ENCODE data around the gene XXYLT1. TPM values are rescaled to one million over a fixed set of nuclear protein-coding genes. Genes with fewer than 3 reads are reported as not detected.

Gene XXYLT1
- total RNA-seq, 1 donor from 2014 or later, result 16.4 TPM

DNA sequence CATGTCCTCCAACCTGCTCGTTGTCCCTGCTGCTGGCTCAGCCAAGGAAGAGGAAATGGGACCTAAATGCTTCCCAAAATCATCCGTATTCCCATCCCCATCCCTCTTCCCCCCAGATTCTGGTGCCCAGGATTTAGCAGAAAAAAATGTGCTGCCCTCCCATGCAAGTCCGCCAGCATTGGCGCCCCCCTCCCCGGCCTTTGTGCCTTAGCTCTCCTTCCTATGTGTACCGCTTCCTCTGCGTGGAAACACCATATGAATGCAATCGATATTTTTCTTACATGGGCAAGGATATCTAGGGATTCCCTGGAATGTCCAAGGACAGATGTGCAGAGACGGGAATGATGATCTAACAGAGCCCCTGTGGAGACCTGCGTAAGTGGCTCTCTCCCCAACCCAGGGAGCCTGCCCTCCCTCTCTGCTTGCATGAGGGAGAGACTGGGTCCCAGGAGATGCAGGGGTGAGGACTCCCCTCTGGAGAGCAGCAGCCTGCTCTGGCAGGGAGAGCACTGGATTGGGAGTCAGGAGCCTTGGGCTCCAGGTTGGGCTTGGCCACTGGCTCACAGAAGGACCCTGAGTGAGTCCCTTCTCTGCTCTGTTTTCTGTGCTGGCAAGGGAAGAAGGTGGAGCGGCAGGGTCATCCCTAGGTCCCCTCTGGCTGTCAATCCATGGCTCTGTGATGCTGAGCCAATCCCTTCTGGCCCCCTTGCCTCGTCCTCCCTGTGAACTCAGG, 227.2 kb downstream of the XXYLT1 start:
- Histone ChIP-seq H3K4me1 (peaks cover 16% of the 10 kb centered on the region), H3K27ac (no peak overlapping the region), H2AFZ (replicated peaks) (no peak overlapping the region), H3K9ac (no peak overlapping the region), H3K27me3 (no peaks in the 10 kb centered on the region), H3K4me2 (no peak overlapping the region), H3K79me2 (ENCODE audit: low read depth) (no peaks in the 10 kb centered on the region), H4K20me1 (ENCODE audit: low read depth) (no peaks in the 10 kb centered on the region), H3F3A (ENCODE audit: low read depth) (no peaks in the 10 kb centered on the region), H3K4me3 (no peak overlapping the region), H3K36me3 (no peaks in the 10 kb centered on the region), H3K9me3 (ENCODE audit: low read depth) (no peaks in the 10 kb centered on the region)
- no peak for DNase-seq (ENCODE audit: low spot score)
- Mint-ChIP-seq H3K9me3 (no peaks in the 10 kb centered on the region), H3K4me1 (peaks cover 25% of the 10 kb centered on the region), H3K27me3 (ENCODE audit: insufficient read depth, low read depth) (peaks cover 6% of the 10 kb centered on the region), H3K36me3 (no peaks in the 10 kb centered on the region), H3K4me3 (no peak overlapping the region), H3K27ac (no peak overlapping the region)
- TF ChIP-seq EZH2phosphoT487 (IDR thresholded peaks at IDR 0.05), result no peak
- TF ChIP-seq, protein P1, sequence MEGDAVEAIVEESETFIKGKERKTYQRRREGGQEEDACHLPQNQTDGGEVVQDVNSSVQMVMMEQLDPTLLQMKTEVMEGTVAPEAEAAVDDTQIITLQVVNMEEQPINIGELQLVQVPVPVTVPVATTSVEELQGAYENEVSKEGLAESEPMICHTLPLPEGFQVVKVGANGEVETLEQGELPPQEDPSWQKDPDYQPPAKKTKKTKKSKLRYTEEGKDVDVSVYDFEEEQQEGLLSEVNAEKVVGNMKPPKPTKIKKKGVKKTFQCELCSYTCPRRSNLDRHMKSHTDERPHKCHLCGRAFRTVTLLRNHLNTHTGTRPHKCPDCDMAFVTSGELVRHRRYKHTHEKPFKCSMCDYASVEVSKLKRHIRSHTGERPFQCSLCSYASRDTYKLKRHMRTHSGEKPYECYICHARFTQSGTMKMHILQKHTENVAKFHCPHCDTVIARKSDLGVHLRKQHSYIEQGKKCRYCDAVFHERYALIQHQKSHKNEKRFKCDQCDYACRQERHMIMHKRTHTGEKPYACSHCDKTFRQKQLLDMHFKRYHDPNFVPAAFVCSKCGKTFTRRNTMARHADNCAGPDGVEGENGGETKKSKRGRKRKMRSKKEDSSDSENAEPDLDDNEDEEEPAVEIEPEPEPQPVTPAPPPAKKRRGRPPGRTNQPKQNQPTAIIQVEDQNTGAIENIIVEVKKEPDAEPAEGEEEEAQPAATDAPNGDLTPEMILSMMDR (IDR thresholded peaks at IDR 0.05), result no peak
- no peak for TF ChIP-seq EZH2 (IDR thresholded peaks at IDR 0.05)

DNA sequence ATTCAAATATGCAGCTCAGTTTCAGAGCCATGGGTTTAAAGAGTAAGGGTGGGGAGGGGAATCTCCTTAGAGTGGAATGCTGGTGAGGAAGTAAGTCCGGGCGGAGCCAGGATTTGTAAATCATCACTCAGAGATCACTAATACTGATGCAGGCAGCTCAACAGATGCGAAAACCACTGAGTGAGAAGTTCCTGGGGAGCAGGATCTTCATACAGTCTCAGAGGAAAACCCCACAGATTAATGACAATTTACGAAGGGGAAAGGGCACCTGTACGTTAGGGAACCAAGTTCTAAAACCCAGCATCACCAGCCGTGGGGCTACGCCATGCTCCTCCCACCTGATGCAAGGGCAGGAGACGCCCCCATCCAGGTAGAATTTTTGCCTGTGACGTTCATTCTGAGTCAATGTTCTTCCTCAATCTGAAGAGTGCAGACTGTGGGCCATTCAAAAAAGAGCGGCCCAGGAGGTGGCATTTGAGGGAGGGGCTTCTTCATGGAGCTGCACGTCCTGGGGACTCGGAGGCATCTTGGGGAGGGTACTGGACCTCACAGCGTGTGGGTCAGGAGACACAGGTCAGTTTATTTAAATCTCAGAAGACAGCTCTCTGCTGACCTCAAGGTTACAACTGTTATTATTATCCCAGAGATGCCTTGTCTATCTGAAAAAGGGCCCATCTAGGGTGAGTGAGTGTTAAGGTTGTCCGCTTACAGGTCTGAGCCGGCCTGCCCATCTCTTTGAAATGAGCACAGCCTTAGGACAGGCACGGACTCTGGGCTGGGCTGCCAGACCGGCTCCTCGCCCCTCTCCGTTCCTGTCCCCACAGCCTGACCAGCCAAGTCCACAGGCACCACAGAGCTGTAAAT, 228.0 kb downstream of the XXYLT1 start:
- H3K4me3 ChIP-seq, result no peak overlapping the region
- H3K79me2 ChIP-seq (ENCODE audit: low read depth), result no peaks in the 10 kb centered on the region
- peaks cover 16% of the 10 kb centered on the region for H3K4me1 ChIP-seq
- no peak overlapping the region for H3K27ac ChIP-seq
- Mint-ChIP-seq H3K27me3 (ENCODE audit: insufficient read depth, low read depth) (peaks cover 6% of the 10 kb centered on the region), H3K4me1 (peaks cover 29% of the 10 kb centered on the region), H3K36me3 (no peaks in the 10 kb centered on the region), H3K9me3 (no peaks in the 10 kb centered on the region), H3K4me3 (no peak overlapping the region), H3K27ac (no peak overlapping the region)
- DNase-seq (ENCODE audit: low spot score), result no peak
- H3K9me3 ChIP-seq (ENCODE audit: low read depth), result no peaks in the 10 kb centered on the region
- no peak overlapping the region for H3K9ac ChIP-seq
- no peaks in the 10 kb centered on the region for H4K20me1 ChIP-seq (ENCODE audit: low read depth)
- TF ChIP-seq EZH2 (IDR thresholded peaks at IDR 0.05) (no peak), EZH2phosphoT487 (IDR thresholded peaks at IDR 0.05) (no peak)
- TF ChIP-seq, protein P1 (IDR thresholded peaks at IDR 0.05), result no peak
- H3K4me2 ChIP-seq, result no peak overlapping the region
- no peaks in the 10 kb centered on the region for H3K27me3 ChIP-seq
- H3F3A ChIP-seq (ENCODE audit: low read depth), result no peaks in the 10 kb centered on the region
- no peak overlapping the region for H2AFZ ChIP-seq (replicated peaks)
- H3K36me3 ChIP-seq, result no peaks in the 10 kb centered on the region

DNA sequence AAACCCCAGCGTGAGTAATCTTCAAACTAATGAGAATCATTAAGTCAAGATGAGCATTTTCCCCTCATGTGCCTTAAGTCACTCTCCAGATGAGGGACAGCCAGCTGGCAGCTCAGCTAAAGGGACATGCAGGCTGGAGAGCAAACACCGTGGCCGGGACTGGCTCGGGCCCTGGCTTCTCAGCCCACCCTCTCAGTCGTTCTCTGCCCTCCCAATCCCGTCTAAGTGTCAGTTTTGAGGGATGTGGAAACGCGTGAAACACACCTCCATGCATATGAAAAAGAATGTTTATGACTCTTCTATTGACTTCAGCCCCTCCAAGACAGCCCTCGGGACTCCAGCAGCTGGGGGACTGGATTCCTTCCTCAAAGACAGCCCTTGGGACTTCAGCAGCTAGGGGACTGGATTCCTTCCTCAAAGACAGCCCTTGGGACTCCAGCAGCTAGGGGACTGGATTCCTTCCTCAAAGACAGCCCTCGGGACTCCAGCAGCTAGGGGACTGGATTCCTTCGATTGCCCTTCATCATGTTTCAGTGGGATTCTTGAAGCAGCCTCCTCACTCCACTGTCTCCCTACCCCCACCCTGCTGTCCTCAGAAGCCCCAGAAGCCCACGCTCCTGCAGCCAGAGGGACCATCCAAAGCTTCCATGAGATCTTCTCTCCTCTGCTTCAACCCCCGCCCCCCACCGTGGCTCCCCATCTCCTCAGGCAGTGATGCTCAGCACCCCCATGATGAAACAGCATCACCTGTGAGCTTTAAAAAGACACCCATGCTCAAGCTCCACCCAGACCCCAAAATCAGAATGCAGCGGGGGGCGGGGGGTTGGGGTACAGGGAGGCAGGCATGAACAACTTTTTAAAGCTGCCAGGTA, 228.9 kb downstream of the XXYLT1 start:
- TF ChIP-seq EZH2 (IDR thresholded peaks at IDR 0.05), result no peak
- TF ChIP-seq, protein P1 (IDR thresholded peaks at IDR 0.05), result no peak
- no peak for TF ChIP-seq EZH2phosphoT487 (IDR thresholded peaks at IDR 0.05)
- Histone ChIP-seq H3K4me2 (no peak overlapping the region), H4K20me1 (ENCODE audit: low read depth) (no peaks in the 10 kb centered on the region), H3K4me3 (no peak overlapping the region), H3F3A (ENCODE audit: low read depth) (no peaks in the 10 kb centered on the region), H3K36me3 (no peaks in the 10 kb centered on the region), H3K4me1 (peaks cover 16% of the 10 kb centered on the region), H3K27ac (no peak overlapping the region), H3K9ac (no peak overlapping the region), H3K27me3 (no peaks in the 10 kb centered on the region), H2AFZ (replicated peaks) (no peak overlapping the region), H3K9me3 (ENCODE audit: low read depth) (no peaks in the 10 kb centered on the region), H3K79me2 (ENCODE audit: low read depth) (no peaks in the 10 kb centered on the region)
- peak; percentile 50 for DNase-seq (ENCODE audit: low spot score)
- Mint-ChIP-seq H3K27ac (no peak overlapping the region), H3K9me3 (no peaks in the 10 kb centered on the region), H3K36me3 (no peaks in the 10 kb centered on the region), H3K4me3 (no peak overlapping the region), H3K27me3 (ENCODE audit: insufficient read depth, low read depth) (peaks cover 6% of the 10 kb centered on the region), H3K4me1 (peaks cover 29% of the 10 kb centered on the region)
